GM20431 (cell line): Measurements from ENCODE around the gene WARS2.

Experiments used
- in situ Hi-C: fragments of 300-500 bp; cut with MseI, MboI; formaldehyde crosslinking; loops from one replicate; pipeline ENCODE4 v1.15.0; 2020; ENCODE audit warnings: low sequenced_read_pairs; ENCODE audit not compliant: unreplicated experiment

Gene WARS2

GRCh38 chr1:119090250-119090649, 50.2 kb downstream of the WARS2 start:
- in situ Hi-C loops, result no loop called here

GRCh38 chr1:119086830-119087229, 53.6 kb downstream of the WARS2 start:
- in situ Hi-C loops, result no loop called here

GRCh38 chr1:119084798-119085197, 55.7 kb downstream of the WARS2 start:
- in situ Hi-C loops, result no loop called here

- in situ Hi-C loops, result no loop called here
Observed at GRCh38 chr1:119083980-119084379, 56.5 kb downstream of the WARS2 start.

- in situ Hi-C loops, result no loop called here
Observed at GRCh38 chr1:119083479-119083878, 57.0 kb downstream of the WARS2 start.

GRCh38 chr1:119081700-119082099, 58.8 kb downstream of the WARS2 start:
- in situ Hi-C loops, result no loop called here

GRCh38 chr1:119081267-119081666, 59.2 kb downstream of the WARS2 start:
- in situ Hi-C loops, result no loop called here

GRCh38 chr1:119080586-119080985, 59.9 kb downstream of the WARS2 start:
- in situ Hi-C loops, result no loop called here

- in situ Hi-C loops, result no loop called here
Observed at GRCh38 chr1:119079881-119080280, 60.6 kb downstream of the WARS2 start.

- in situ Hi-C loops, result no loop called here
Observed at GRCh38 chr1:119075614-119076013, 64.8 kb downstream of the WARS2 start.

DNA sequence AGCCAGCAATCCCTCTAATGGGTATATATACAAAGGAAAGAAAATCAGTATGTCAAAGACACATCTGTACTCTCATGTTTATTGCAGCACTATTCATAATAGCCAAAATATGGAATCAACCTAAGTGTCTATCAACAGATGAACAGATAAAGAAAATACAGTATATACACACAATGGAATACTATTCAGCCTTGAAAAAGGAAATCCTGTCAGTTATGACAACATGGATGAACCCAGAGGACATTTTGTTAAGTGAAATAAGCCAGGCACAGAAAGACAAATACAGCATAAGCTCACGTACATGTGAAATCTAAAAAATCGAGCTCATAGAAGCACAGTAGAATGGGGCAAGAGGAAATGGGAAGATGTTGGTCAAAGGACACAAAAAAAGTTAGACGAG, 69.1 kb downstream of the WARS2 start:
- in situ Hi-C loops, result no loop called here

DNA sequence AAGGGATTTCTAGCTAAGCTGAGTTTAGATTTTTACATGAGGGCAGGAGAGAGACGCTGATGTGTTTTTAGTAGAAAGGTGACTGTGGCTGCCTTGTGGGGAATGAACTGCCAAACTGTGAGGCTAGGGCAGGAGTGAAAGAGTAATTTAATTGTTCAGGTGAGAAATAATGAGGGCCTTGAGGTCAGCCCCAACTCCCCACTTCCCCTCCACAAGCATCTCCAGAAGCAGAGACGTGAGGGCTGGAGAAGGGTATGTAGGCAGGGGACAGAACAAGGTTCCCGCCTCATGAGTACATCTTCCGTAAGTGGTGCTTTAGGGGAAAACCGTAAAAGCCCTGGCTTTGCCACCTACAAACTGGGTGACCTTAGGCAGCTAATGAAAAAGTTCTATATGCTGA, 70.8 kb downstream of the WARS2 start:
- in situ Hi-C loops, result no loop called here

DNA sequence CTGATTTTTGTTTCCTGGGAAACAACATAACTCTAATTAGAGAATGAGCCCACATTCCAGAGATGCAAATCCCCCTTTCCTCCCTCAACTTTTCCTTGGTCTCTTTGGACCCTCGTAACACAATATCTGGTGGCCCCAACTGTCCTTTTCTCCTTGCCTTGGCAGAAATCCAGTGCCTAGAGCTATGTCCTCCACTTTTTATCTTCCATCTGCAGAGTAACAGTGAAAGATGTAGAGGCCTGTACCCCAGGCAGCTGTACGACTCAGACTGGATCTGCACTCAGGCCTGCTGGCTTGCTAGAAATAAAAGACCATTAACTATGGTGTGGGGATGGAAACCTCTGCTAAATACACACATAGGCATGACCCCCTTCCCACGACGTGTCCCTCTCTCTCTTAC, 72.0 kb downstream of the WARS2 start:
- in situ Hi-C loops, result no loop called here

GRCh38 chr1:119061700-119062099, 78.8 kb downstream of the WARS2 start:
- in situ Hi-C loops, result no loop called here

- in situ Hi-C loops, result no loop called here
Observed at GRCh38 chr1:119055568-119055967, 84.9 kb downstream of the WARS2 start.

DNA sequence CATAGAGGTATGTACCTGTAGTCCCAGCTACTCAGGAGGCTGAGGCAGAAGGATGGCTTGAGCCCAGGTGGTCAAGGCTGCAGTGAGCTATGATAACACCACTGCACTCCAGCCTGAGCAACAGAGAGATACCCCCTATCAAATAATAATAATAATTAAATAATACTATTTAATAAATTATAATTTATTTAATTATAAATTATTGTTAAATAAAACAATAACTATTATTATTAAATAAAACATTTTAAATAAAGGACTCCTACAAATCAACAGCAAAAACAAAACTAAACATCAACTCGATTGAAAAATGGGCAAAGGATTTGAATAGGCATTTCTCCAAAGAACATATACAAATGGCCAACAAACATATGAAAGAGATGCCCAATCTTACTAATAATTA, 86.5 kb downstream of the WARS2 start:
- in situ Hi-C loops, result no loop called here

GRCh38 chr1:119052267-119052666, 88.2 kb downstream of the WARS2 start:
- in situ Hi-C loops, result no loop called here

DNA sequence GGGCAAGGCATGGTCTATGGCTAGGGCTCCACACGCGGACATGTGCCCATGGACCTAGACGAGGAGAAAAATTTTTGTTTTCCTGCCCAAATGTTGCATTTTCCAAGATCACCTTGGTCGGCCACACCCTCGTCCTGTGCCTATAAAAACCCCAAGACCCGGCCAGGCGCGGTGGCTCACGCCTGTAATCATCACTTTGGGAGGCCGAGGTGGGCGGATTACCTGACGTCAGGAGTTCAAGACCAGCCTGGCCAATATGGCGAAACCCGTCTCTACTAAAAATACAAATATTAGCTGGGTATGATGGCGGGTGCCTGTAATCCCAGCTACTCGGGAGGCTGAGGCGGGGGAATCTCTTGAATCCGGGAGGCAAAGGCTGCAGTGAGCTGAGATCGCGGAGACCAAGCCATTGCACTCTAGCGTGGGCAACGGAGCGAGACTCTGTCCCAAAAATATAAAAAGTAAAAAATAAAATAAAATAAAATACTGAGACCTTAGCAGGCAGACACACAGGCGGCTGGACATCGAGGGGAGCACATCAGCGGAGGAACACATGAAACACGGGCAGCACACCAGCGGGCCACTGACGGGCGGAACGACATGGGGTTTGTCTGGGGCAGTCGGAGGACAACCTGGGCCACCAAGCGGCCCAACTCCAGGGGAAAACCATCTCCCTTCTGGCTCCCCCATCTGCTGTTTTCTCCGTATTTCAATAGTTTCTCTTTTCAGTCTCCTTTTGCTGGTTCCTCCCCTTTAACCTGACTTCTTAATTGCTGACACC, 91.6 kb downstream of the WARS2 start:
- in situ Hi-C loops, result no loop called here

DNA sequence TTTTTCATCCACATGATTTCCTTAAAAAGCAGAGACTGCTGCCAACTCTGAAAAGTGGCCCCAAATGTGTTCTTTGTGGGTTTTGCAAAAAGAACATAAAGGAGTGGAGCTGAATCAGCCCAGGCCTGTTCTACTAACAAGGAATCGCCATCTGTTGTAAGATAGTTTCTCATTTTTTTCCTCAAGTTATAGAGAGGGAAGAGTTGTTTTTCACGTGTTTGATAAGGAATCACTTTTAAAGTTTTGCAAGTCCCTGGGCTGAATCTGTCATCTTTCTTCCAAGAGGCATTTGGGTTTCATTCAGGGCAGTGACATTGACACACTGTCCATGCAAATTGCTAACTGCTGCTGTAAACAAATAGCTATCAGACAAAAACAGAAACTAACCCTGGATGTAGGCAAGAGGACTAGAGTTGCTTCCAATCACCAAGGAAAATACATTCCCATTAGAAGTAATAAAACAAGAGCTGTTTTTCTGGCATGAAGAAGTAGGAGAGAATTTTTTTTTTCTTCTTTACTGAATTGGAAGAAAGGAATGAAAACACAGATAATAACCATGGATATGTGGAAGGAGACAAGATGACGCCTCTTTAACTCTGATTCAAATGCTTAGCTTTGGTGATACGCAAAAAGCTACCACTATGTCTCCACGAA, 93.5 kb downstream of the WARS2 start:
- in situ Hi-C loops, result no loop called here

DNA sequence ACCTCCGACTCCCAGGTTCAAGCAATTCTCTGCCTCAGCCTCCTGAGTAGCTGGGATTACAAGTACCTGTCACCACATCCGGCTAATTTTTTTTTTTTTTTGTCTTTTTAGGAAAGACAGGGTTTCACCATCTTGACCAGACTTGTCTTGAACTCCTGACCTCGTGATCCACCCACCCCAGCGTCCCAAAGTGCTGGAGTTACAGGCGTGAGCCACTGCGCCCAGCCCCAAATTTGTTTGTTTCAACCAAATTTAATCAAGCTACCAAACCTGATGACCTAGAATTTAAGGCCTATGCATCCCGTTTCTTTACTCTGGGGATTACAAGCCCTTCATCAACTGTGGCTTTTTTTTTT, 94.0 kb downstream of the WARS2 start:
- in situ Hi-C loops, result no loop called here

GRCh38 chr1:119045096-119045746, 95.2 kb downstream of the WARS2 start:
- in situ Hi-C loops, result no loop called here
